Ovary (tissue), 9 donors: ENCODE measurements around the gene VILL. TPM values are rescaled to one million over a fixed set of nuclear protein-coding genes. Genes with fewer than 3 reads are reported as not detected.

Experiments used
- DNase-seq, 5 donors: peaks; one replicate each; pipeline ENCODE4 v3.0.0-alpha.2; 2019 to 2020
- H3K27ac ChIP-seq, 2 donors: fragments of 200-600 bp; one replicate each; pipeline versions ENCODE4 v1.5.1 to v1.8.0; 2019 to 2022
- H3K27me3 ChIP-seq: fragments of 200-600 bp; one replicate; pipeline ENCODE4 v1.8.0; 2022
- H3K36me3 ChIP-seq: fragments of 200-600 bp; sonication (generic); one replicate; pipeline ENCODE4 v1.5.1; 2019
- H3K4me1 ChIP-seq: one replicate; pipeline ENCODE4 v1.8.1; 2013; ENCODE audit warnings: mild to moderate bottlenecking, moderate library complexity; ENCODE audit not compliant: insufficient read depth
- H3K4me3 ChIP-seq: fragments of 200-600 bp; sonication (generic); one replicate; pipeline ENCODE4 v1.5.1; 2017
- H3K9me3 ChIP-seq, 2 donors: fragments of 200-600 bp in 1 of 2; sonication (generic) in 1 of 2; one replicate each; pipeline versions ENCODE4 v1.5.1 to v1.8.1; 2013 to 2019; ENCODE audit warnings: mild to moderate bottlenecking in 1 of 2, moderate library complexity in 1 of 2
- CTCF ChIP-seq, 3 donors: fragments of 450-650 bp in 2 of 3; fragments of 200-600 bp in 1 of 3; IDR thresholded peaks; one replicate each; pipeline versions ENCODE4 v1.5.1 to v1.8.0; 2016 to 2022; ENCODE audit warnings: antibody characterized with exemption in 3 of 3, mild to moderate bottlenecking in 1 of 3
- EP300 ChIP-seq: sonication (generic); formaldehyde crosslinking; IDR thresholded peaks from one replicate; pipeline ENCODE4 v1.6.1; 2017; ENCODE audit warnings: antibody characterized with exemption
- POLR2A ChIP-seq: fragments of 450-650 bp; IDR thresholded peaks from one replicate; pipeline ENCODE4 v1.6.1; 2017; ENCODE audit warnings: antibody characterized with exemption, mild to moderate bottlenecking, moderate library complexity
- WGBS, 3 donors: extraction: QIAGEN DNeasy Blood & Tissue Kit in 1 of 3; methylation state at CpG; one replicate each; pipeline versions ENCODE4 v1.1.5 to v1.1.7; 2013 to 2017; 5-methylcytosine and 5-hydroxymethylcytosine counted together
- intact Hi-C, 4 donors: fragments of 100-400 bp; cut with DNase I; formaldehyde crosslinking; loops; one replicate each; pipeline versions ENCODE4 v1.11.0 to v1.15.1; 2022 to 2023
- polyA plus RNA-seq, 2 donors: library from polyadenylated mRNA; stranded (reverse); fragments of 200-250 nt in 1 of 2; fragments of 350-450 nt in 1 of 2; fragmentation: Illumina TruSeq in 1 of 2; extraction: RNeasy Lipid Tissue Mini Kit (QIAGEN cat#74804) in 1 of 2; gene quantifications; one replicate each; pipeline ENCODE4 v1.2.3, GENCODE V29; 2013 to 2014
- total RNA-seq, 7 donors: library from RNA; depleted of rRNA in 2 of 7; stranded (reverse); fragments of >200 nt in 2 of 7; fragmentation: NEBNext Ultra II Directional in 3 of 7; extraction: Animal tissue kit (Norgen Biotek cat#: 25700) in 3 of 7; gene quantifications; one replicate each; pipeline versions ENCODE4 v1.1.0 to v1.2.4, GENCODE V29; 2016 to 2023
- donor health status: DM: no; HTN: no; CAD: no; lungs with moderate emphysema.
- donor health status: DM: no; HTN: no; CAD: no.
- donor health status: Bipolar disorder and iron deficiency.
- donor health status: DM: yes; HTN: yes; CAD: no.
- donor health status: DM: no; HTN: no; CAD: no.
- donor health status: DM: yes; HTN: yes; CAD: no.

VILL gene
- total and polyA plus RNA-seq, 9 donors = 4.8 to 13.2 (median 8.8) TPM

- Histone ChIP-seq H3K4me3 (no peak overlapping the region), H3K27me3 (no peaks in the 10 kb centered on the region), H3K27ac (no peak overlapping the region), H3K36me3 (no peaks in the 10 kb centered on the region), H3K4me1 (peaks cover 19% of the 10 kb centered on the region), H3K9me3 (peaks cover 0 to 2% of the 10 kb centered on the region in 2 donors)
- peak in 2 of 5 donors; percentile 26 to 40 for DNase-seq
- TF ChIP-seq CTCF (IDR thresholded peaks at IDR 0.05) (no peak), POLR2A (no peak), EP300 (no peak)
- WGBS, 3 donors = 94 to 95% (median 95%) methylated on average over 4 of the region's 4 CpGs
- intact Hi-C loops = no loop called here
These were observed 30.6 kb downstream of the VILL start for GRCh38 chr3:38021196-38021595.

GRCh38 chr3:38022301-38022700, 31.7 kb downstream of the VILL start:
- H3K36me3 ChIP-seq = no peaks in the 10 kb centered on the region
- no peak overlapping the region for H3K4me3 ChIP-seq
- intact Hi-C loops = no loop called here
- WGBS, 3 donors = 56 to 87% (median 59%) methylated on average over 3 of the region's 3 CpGs
- H3K27me3 ChIP-seq = no peaks in the 10 kb centered on the region
- DNase-seq = peak in 3 of 5 donors; percentile 27 to 33 (median 28)
- TF ChIP-seq CTCF (IDR thresholded peaks at IDR 0.05) (no peak), POLR2A (no peak), EP300 (no peak)
- H3K4me1 ChIP-seq = peaks cover 19% of the 10 kb centered on the region
- H3K27ac ChIP-seq = no peak overlapping the region
- no peaks in the 10 kb centered on the region for H3K9me3 ChIP-seq

GRCh38 chr3:38022896-38023709, 32.5 kb downstream of the VILL start:
- Histone ChIP-seq H3K36me3 (no peaks in the 10 kb centered on the region), H3K4me1 (peaks cover 15% of the 10 kb centered on the region), H3K4me3 (no peak overlapping the region), H3K9me3 (no peaks in the 10 kb centered on the region), H3K27me3 (no peaks in the 10 kb centered on the region), H3K27ac (no peak overlapping the region)
- TF ChIP-seq POLR2A (no peak), CTCF (IDR thresholded peaks at IDR 0.05) (no peak), EP300 (no peak)
- WGBS, 3 donors = 78 to 79% (median 79%) methylated on average over 6 of the region's 6 CpGs
- DNase-seq = peak in 3 of 5 donors; percentile 36 to 41 (median 37)
- intact Hi-C loops = no loop called here

GRCh38 chr3:38026856-38027255, 36.3 kb downstream of the VILL start:
- WGBS, 3 donors = 67 to 73% (median 70%) methylated on average over 4 of the region's 4 CpGs
- no peak for TF ChIP-seq CTCF (IDR thresholded peaks at IDR 0.05)
- H3K27ac ChIP-seq = no peak overlapping the region
- H3K27me3 ChIP-seq = no peaks in the 10 kb centered on the region
- DNase-seq = no peak
- no peaks in the 10 kb centered on the region for H3K36me3 ChIP-seq
- H3K4me3 ChIP-seq = no peak overlapping the region
- peaks cover 14% of the 10 kb centered on the region for H3K4me1 ChIP-seq
- intact Hi-C loops = no loop called here
- H3K9me3 ChIP-seq = no peaks in the 10 kb centered on the region
